Fibroblast of lung (primary cell): ENCODE results near the gene KIAA0040. TPM values are rescaled to one million over a fixed set of nuclear protein-coding genes. Genes with fewer than 3 reads are reported as not detected.

ENCODE experiments used
- DNase-seq, 2 donors: peaks; one replicate each; pipeline versions ENCODE4 v3.0.0 to v3.0.0-alpha.2; 2010; ENCODE audit warnings: low read depth in 2 of 2
- H2AFZ ChIP-seq: 2 replicates; pipeline ENCODE4 v1.5.1; 2012; ENCODE audit warnings: low read length, control low read depth, inconsistent platforms
- H3K27ac ChIP-seq: 2 replicates; pipeline ENCODE4 v1.5.1; 2011; ENCODE audit warnings: low read length, control low read depth; ENCODE audit not compliant: insufficient read depth
- H3K27me3 ChIP-seq: 2 replicates; pipeline ENCODE4 v1.5.1; 2011; ENCODE audit warnings: mild to moderate bottlenecking, low read length; ENCODE audit not compliant: control insufficient read depth, insufficient read depth
- H3K36me3 ChIP-seq: 2 replicates; pipeline ENCODE4 v1.5.1; 2011; ENCODE audit warnings: low read length; ENCODE audit not compliant: control insufficient read depth, insufficient read depth
- H3K4me1 ChIP-seq: 2 replicates; pipeline ENCODE4 v1.5.1; 2011; ENCODE audit warnings: low read length; ENCODE audit not compliant: control insufficient read depth, insufficient read depth; ENCODE audit errors: extremely low read depth
- H3K4me2 ChIP-seq: 2 replicates; pipeline ENCODE4 v1.5.1; 2011; ENCODE audit warnings: low read length, control low read depth; ENCODE audit not compliant: insufficient read depth; ENCODE audit errors: extremely low read depth
- H3K4me3 ChIP-seq, 4 experiments: fragments of 200-600 bp in 1 of 4; sonication (generic) in 1 of 4; replicated peaks in 1 of 4; 2 replicates each; pipeline ENCODE4 v1.5.1; 2011 to 2016; ENCODE audit warnings: low read length in 4 of 4, low read depth in 3 of 4, mild to moderate bottlenecking in 3 of 4, control low read depth in 2 of 4, inconsistent platforms in 1 of 4, mixed read lengths in 1 of 4; ENCODE audit not compliant: insufficient read depth in 1 of 4; ENCODE audit errors: control extremely low read depth in 1 of 4
- H3K79me2 ChIP-seq: 2 replicates; pipeline ENCODE4 v1.5.1; 2012; ENCODE audit warnings: mild to moderate bottlenecking, low read length, inconsistent platforms; ENCODE audit not compliant: control insufficient read depth, insufficient read depth
- H3K9ac ChIP-seq: 2 replicates; pipeline ENCODE4 v1.5.1; 2011; ENCODE audit warnings: mild to moderate bottlenecking, low read length, control low read depth; ENCODE audit not compliant: insufficient read depth
- H3K9me3 ChIP-seq: 2 replicates; pipeline ENCODE4 v1.5.1; 2012; ENCODE audit warnings: low read depth, low read length; ENCODE audit not compliant: control insufficient read depth, insufficient read depth
- H4K20me1 ChIP-seq: 2 replicates; pipeline ENCODE4 v1.5.1; 2011; ENCODE audit warnings: low read length; ENCODE audit not compliant: control insufficient read depth, insufficient read depth; ENCODE audit errors: extremely low read depth
- EZH2 ChIP-seq: IDR thresholded peaks from 2 replicates; pipeline ENCODE4 v1.5.1; 2012; ENCODE audit warnings: low read length, control low read depth, mild to moderate bottlenecking; ENCODE audit errors: missing control alignments
- polyA plus RNA-seq, 2 donors: library from polyadenylated mRNA; depleted of rRNA in 1 of 2; stranded (reverse) in 1 of 2; unstranded in 1 of 2; fragments of >200 nt; gene quantifications; 2 replicates each; pipeline ENCODE4 v1.2.1, GENCODE V29; 2011 to 2012; ENCODE audit warnings: missing spikeins in 1 of 2
- total RNA-seq: library from RNA; depleted of rRNA; stranded (reverse); fragments of >200 nt; gene quantifications from 2 replicates; pipeline ENCODE4 v1.2.1, GENCODE V29; 2014
- TF ChIP-seq, protein P1 (sequence below), 2 donors: IDR thresholded peaks in 1 of 2; conservative IDR thresholded peaks in 1 of 2; 1 replicate in 1 of 2; 2 replicates in 1 of 2; pipeline ENCODE4 v1.5.1; 2011 to 2012; ENCODE audit warnings: low read length in 2 of 2, control low read depth in 1 of 2, inconsistent platforms in 1 of 2, low read depth in 1 of 2, mild to moderate bottlenecking in 1 of 2

The KIAA0040 gene
- total and polyA plus RNA-seq, 2 donors (not counting 1 experiment from before 2014, with no cell fraction given): 0.17 to 24.7 TPM

DNA sequence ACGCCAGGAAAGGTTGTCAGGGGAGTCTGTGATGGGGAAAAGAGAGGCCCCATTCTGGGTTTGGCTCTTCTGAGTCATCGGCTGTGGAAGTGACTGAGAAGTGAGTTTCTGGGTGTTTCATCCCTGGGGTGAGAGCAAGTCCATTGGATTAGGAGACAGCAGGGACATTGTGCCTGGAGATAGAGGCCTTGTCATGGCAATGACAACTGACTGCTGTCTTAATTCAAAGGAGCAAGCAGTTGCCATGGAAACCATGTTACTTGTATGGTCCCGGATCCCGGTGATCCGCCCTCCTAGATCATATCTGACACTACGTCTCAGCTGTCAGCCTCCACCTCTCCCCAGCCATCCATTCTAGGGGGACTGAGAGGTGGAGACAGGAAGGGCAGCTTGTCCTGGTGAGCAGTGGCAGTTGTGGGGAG lies 34.4 kb downstream of the KIAA0040 start:
- H3K4me3 ChIP-seq: no peak overlapping the region
- H3K27me3 ChIP-seq: no peaks in the 10 kb centered on the region
- no peak for TF ChIP-seq EZH2
- TF ChIP-seq, protein P1, sequence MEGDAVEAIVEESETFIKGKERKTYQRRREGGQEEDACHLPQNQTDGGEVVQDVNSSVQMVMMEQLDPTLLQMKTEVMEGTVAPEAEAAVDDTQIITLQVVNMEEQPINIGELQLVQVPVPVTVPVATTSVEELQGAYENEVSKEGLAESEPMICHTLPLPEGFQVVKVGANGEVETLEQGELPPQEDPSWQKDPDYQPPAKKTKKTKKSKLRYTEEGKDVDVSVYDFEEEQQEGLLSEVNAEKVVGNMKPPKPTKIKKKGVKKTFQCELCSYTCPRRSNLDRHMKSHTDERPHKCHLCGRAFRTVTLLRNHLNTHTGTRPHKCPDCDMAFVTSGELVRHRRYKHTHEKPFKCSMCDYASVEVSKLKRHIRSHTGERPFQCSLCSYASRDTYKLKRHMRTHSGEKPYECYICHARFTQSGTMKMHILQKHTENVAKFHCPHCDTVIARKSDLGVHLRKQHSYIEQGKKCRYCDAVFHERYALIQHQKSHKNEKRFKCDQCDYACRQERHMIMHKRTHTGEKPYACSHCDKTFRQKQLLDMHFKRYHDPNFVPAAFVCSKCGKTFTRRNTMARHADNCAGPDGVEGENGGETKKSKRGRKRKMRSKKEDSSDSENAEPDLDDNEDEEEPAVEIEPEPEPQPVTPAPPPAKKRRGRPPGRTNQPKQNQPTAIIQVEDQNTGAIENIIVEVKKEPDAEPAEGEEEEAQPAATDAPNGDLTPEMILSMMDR (conservative IDR thresholded peaks at IDR 0.05 in 1 of 2, IDR thresholded peaks at IDR 0.05 in 1 of 2; ENCODE audit: low read depth in 1 of 2, low read length in 2 of 2): no peak
- no peak overlapping the region for H3K9ac ChIP-seq
- H3K27ac ChIP-seq: no peak overlapping the region
- no peak overlapping the region for H3K4me2 ChIP-seq
- H3K79me2 ChIP-seq: no peaks in the 10 kb centered on the region
- no peak overlapping the region for H2AFZ ChIP-seq
- DNase-seq: no peak
- H3K9me3 ChIP-seq: no peaks in the 10 kb centered on the region
- H3K4me1 ChIP-seq: no peaks in the 10 kb centered on the region
- no peaks in the 10 kb centered on the region for H3K36me3 ChIP-seq
- H4K20me1 ChIP-seq: no peaks in the 10 kb centered on the region

DNA sequence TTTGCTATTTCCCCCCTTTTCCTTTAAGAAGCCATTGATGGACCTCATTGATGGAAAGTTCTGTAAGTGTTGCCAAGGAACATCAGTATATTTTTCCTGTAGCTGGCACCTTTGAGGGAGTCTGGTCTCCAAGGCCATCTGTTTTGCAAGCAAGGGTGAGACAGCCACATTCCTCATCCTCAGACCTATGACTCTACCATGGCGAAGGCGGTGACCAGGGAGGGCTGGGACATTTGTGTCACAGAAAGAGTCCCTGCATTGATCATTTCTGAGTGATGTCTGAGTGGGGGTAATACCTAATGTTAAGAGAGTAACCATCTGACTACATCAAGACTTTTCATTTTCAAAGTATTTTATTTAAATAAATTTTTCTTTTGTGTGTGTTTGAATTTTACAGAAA lies 35.4 kb downstream of the KIAA0040 start:
- no peaks in the 10 kb centered on the region for H3K36me3 ChIP-seq
- no peaks in the 10 kb centered on the region for H3K4me1 ChIP-seq
- H3K9ac ChIP-seq: no peak overlapping the region
- no peak for DNase-seq
- TF ChIP-seq EZH2: no peak
- TF ChIP-seq, protein P1 (conservative IDR thresholded peaks at IDR 0.05 in 1 of 2, IDR thresholded peaks at IDR 0.05 in 1 of 2; ENCODE audit: low read depth in 1 of 2, low read length in 2 of 2): no peak
- H3K4me2 ChIP-seq: no peak overlapping the region
- H3K79me2 ChIP-seq: no peaks in the 10 kb centered on the region
- H3K4me3 ChIP-seq: no peak overlapping the region
- no peaks in the 10 kb centered on the region for H3K9me3 ChIP-seq
- H4K20me1 ChIP-seq: no peaks in the 10 kb centered on the region
- no peaks in the 10 kb centered on the region for H3K27me3 ChIP-seq
- no peak overlapping the region for H3K27ac ChIP-seq
- no peak overlapping the region for H2AFZ ChIP-seq

DNA sequence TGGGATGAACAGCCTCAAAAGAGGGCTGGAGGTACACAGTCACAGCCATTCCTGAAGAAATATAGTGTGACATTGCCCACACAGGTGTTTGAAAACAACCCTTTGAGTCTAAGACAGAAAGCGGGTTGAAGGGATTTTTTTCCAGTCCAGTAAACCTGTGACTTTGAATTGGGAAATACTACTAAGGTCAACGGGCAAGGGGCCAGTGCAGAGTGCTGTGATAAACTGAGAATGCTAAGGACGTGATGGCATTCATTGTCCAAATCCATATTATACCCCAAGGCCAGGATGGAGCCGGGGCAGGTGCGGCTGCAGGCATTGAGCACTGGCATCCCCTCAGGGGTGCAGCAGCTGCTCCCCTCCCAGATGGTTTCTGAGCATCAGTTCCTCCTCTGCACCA lies 36.6 kb downstream of the KIAA0040 start:
- Histone ChIP-seq H4K20me1 (no peaks in the 10 kb centered on the region), H3K27me3 (no peaks in the 10 kb centered on the region), H3K9ac (no peak overlapping the region), H3K4me2 (no peak overlapping the region), H3K4me1 (no peaks in the 10 kb centered on the region), H3K27ac (no peak overlapping the region), H3K79me2 (no peaks in the 10 kb centered on the region), H3K36me3 (no peaks in the 10 kb centered on the region), H3K9me3 (no peaks in the 10 kb centered on the region), H2AFZ (no peak overlapping the region), H3K4me3 (no peak overlapping the region)
- no peak for TF ChIP-seq EZH2
- TF ChIP-seq, protein P1 (conservative IDR thresholded peaks at IDR 0.05 in 1 of 2, IDR thresholded peaks at IDR 0.05 in 1 of 2; ENCODE audit: low read depth in 1 of 2, low read length in 2 of 2): no peak
- no peak for DNase-seq
